GM23338 (cell line): Measurements from ENCODE around the gene TENM3. TPM values are rescaled to one million over a fixed set of nuclear protein-coding genes. Genes with fewer than 3 reads are reported as not detected.

Source experiments
- ATAC-seq: fragments of 200-7000 bp; cut with Tn5 transposase; 3 replicates; pipeline ENCODE4 v1.9.1; 2020
- DNase-seq: peaks from one replicate; pipeline ENCODE4 v3.0.0-alpha.2; 2015; ENCODE audit warnings: low spot score
- H2AFZ ChIP-seq: fragments of 200-600 bp; sonication (generic); 2 replicates; pipeline ENCODE4 v1.8.0; 2016; ENCODE audit warnings: antibody characterized with exemption, mild to moderate bottlenecking, moderate library complexity
- H3F3A ChIP-seq: fragments of 200-600 bp; sonication (generic); replicated peaks from 2 replicates; pipeline ENCODE4 v1.8.0; 2017; ENCODE audit warnings: antibody characterized with exemption, mixed run types, low read depth
- H3K27ac ChIP-seq: fragments of 200-600 bp; sonication (generic); 2 replicates; pipeline ENCODE4 v1.6.1; 2016; ENCODE audit warnings: low read depth
- H3K27me3 ChIP-seq: fragments of 200-600 bp; sonication (generic); 2 replicates; pipeline ENCODE4 v1.8.0; 2016; ENCODE audit warnings: mild to moderate bottlenecking, mixed run types, moderate library complexity; ENCODE audit not compliant: insufficient read depth
- H3K36me3 ChIP-seq: fragments of 200-600 bp; sonication (generic); 2 replicates; pipeline ENCODE4 v1.8.0; 2016; ENCODE audit warnings: mild to moderate bottlenecking; ENCODE audit not compliant: insufficient read depth
- H3K4me1 ChIP-seq: fragments of 200-600 bp; sonication (generic); 2 replicates; pipeline ENCODE4 v1.8.0; 2016; ENCODE audit warnings: mild to moderate bottlenecking, moderate library complexity; ENCODE audit not compliant: insufficient read depth
- H3K4me2 ChIP-seq: fragments of 200-600 bp; sonication (generic); 2 replicates; pipeline ENCODE4 v1.7.1; 2017; ENCODE audit warnings: mixed run types
- H3K4me3 ChIP-seq: fragments of 200-600 bp; sonication (generic); 2 replicates; pipeline ENCODE4 v1.6.1; 2016; ENCODE audit warnings: mixed run types
- H3K79me2 ChIP-seq: fragments of 200-600 bp; sonication (generic); replicated peaks from 2 replicates; pipeline ENCODE4 v1.8.0; 2017; ENCODE audit warnings: mild to moderate bottlenecking; ENCODE audit not compliant: insufficient read depth
- H3K9me2 ChIP-seq: fragments of 200-600 bp; sonication (generic); 2 replicates; pipeline ENCODE4 v1.8.0; 2017; ENCODE audit not compliant: insufficient read depth
- H4K20me1 ChIP-seq: fragments of 200-600 bp; sonication (generic); replicated peaks from 2 replicates; pipeline ENCODE4 v1.8.0; 2017; ENCODE audit warnings: mild to moderate bottlenecking; ENCODE audit not compliant: insufficient read depth
- H3K27ac Mint-ChIP-seq: 2 replicates; pipeline ENCODE4 v1.8.0; 2020; ENCODE audit warnings: inconsistent platforms, mild to moderate bottlenecking, moderate library complexity, mixed read lengths
- H3K27me3 Mint-ChIP-seq: 3 replicates; pipeline ENCODE4 v1.8.0; 2022; ENCODE audit warnings: low read depth, mild to moderate bottlenecking, moderate library complexity, mixed read lengths, inconsistent platforms; ENCODE audit not compliant: insufficient read depth, poor library complexity
- H3K36me3 Mint-ChIP-seq: 3 replicates; pipeline ENCODE4 v1.8.0; 2021; ENCODE audit warnings: low read depth, mild to moderate bottlenecking, inconsistent platforms, moderate library complexity, mixed read lengths
- H3K4me1 Mint-ChIP-seq: 3 replicates; pipeline ENCODE4 v1.8.0; 2020; ENCODE audit warnings: mild to moderate bottlenecking, inconsistent platforms, mixed read lengths
- H3K4me3 Mint-ChIP-seq: 3 replicates; pipeline ENCODE4 v1.8.0; 2021; ENCODE audit warnings: moderate library complexity, mild to moderate bottlenecking, inconsistent platforms, mixed read lengths
- H3K9me3 Mint-ChIP-seq: 3 replicates; pipeline ENCODE4 v1.8.0; 2020; ENCODE audit warnings: moderate library complexity, mild to moderate bottlenecking, inconsistent platforms, mixed read lengths
- CREB1 ChIP-seq: fragments of 250-450 bp; sonication (Bioruptor Pico); IDR thresholded peaks from 2 replicates; pipeline ENCODE4 v1.5.0; 2020; ENCODE audit warnings: low read depth, mild to moderate bottlenecking, moderate library complexity
- ETS1 ChIP-seq: IDR thresholded peaks from 2 replicates; pipeline ENCODE4 v1.6.1; 2016; ENCODE audit warnings: antibody characterized with exemption
- EZH2phosphoT487 ChIP-seq: fragments of 200-600 bp; sonication (generic); IDR thresholded peaks from one replicate; pipeline ENCODE4 v1.8.1; 2018; ENCODE audit warnings: antibody characterized with exemption; ENCODE audit not compliant: unreplicated experiment
- JUNB ChIP-seq: IDR thresholded peaks from one replicate; pipeline ENCODE4 v1.6.1; 2016; ENCODE audit warnings: antibody characterized with exemption; ENCODE audit not compliant: unreplicated experiment
- NANOG ChIP-seq: IDR thresholded peaks from 2 replicates; pipeline ENCODE4 v1.6.1; 2016; ENCODE audit warnings: antibody characterized with exemption, borderline replicate concordance
- POLR2AphosphoS5 ChIP-seq: IDR thresholded peaks from 2 replicates; pipeline ENCODE4 v1.6.1; 2016; ENCODE audit warnings: antibody characterized with exemption, low read depth
- STAT1 ChIP-seq: IDR thresholded peaks from one replicate; pipeline ENCODE4 v1.6.1; 2016; ENCODE audit warnings: antibody characterized with exemption; ENCODE audit not compliant: unreplicated experiment
- ZNF114 ChIP-seq: fragments of 250-450 bp; sonication (Bioruptor Pico); IDR thresholded peaks from 2 replicates; pipeline ENCODE4 v1.5.0; 2020; ENCODE audit warnings: mild to moderate bottlenecking, moderate library complexity
- ZNF462 ChIP-seq: fragments of 250-450 bp; sonication (Bioruptor Pico); IDR thresholded peaks from 2 replicates; pipeline ENCODE4 v1.5.0; 2020; ENCODE audit warnings: mild to moderate bottlenecking, moderate library complexity
- polyA plus RNA-seq: library from polyadenylated mRNA; unstranded; fragments of >200 nt; fragmentation: Nextera tagmentation; extraction: Ambion mirVana; gene quantifications from 2 replicates; pipeline ENCODE4 v1.2.1, GENCODE V29; 2016
- total RNA-seq: library from RNA; depleted of rRNA; stranded (reverse); fragments of >200 nt; shearing (Covaris generic); gene quantifications from 2 replicates; pipeline ENCODE4 v1.2.3, GENCODE V29; 2014

TENM3 gene
- total and polyA plus RNA-seq, 2 experiments from 2014 or later: 22.2 to 128 TPM

- TF ChIP-seq EZH2phosphoT487: no peak
- TF ChIP-seq STAT1: no peak
These were observed 222.8 kb downstream of the TENM3 start (continued) for GRCh38 chr4:182465979-182466378.

DNA sequence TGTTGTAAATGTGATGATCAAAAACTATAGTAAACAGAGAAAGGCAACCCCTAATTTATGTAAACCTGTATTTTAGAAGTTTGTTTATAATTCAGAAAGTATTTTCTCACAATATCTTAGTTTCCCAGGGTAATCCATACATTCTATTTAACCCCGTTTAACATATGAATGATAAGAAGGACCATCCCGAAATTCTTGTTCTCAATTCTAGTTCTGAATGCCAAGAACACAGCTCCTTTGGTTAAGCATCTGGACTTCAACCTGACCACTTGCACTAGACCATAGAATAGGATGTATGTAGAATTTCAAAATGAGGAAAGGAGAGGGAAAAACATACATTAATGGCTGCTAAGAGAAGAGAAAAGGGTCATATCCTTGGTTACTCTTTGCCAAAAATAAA is 227.0 kb downstream of the TENM3 start:
- peaks cover 8% of the 10 kb centered on the region; the same call in 2 of the 3 replicates for H3K36me3 Mint-ChIP-seq
- H3K27me3 Mint-ChIP-seq: no peaks in the 10 kb centered on the region
- ATAC-seq: no peak
- H2AFZ ChIP-seq: no peak overlapping the region
- no peak overlapping the region for H3K27ac ChIP-seq
- peaks cover 23% of the 10 kb centered on the region for H3K4me1 Mint-ChIP-seq
- DNase-seq: peak; percentile 16
- H3K4me2 ChIP-seq: no peak overlapping the region
- peaks cover 73% of the 10 kb centered on the region for H3K79me2 ChIP-seq
- no peaks in the 10 kb centered on the region for H3F3A ChIP-seq
- H3K9me2 ChIP-seq: no peaks in the 10 kb centered on the region
- H3K36me3 ChIP-seq: no peaks in the 10 kb centered on the region
- H3K27ac Mint-ChIP-seq: no peak overlapping the region
- no peak overlapping the region for H3K4me3 Mint-ChIP-seq
- H3K9me3 Mint-ChIP-seq: peaks cover 5% of the 10 kb centered on the region; the same call in 2 of the 3 replicates
- H3K4me1 ChIP-seq: peaks cover 18% of the 10 kb centered on the region
- TF ChIP-seq CREB1 (no peak), ZNF462 (peak; percentile 65; the same call in 1 of the 2 replicates), POLR2AphosphoS5 (no peak), NANOG (no peak), ETS1 (no peak), ZNF114 (CRISPR knock-in tag) (no peak), JUNB (no peak)
- no peaks in the 10 kb centered on the region for H3K27me3 ChIP-seq
- no peaks in the 10 kb centered on the region for H4K20me1 ChIP-seq
- no peak overlapping the region for H3K4me3 ChIP-seq
